GM12873 (cell line): Measurements from ENCODE around the gene NSUN7.

Experiments used
- CTCF ChIP-seq: IDR thresholded peaks from 2 replicates; pipeline ENCODE4 v1.5.1; 2012; ENCODE audit warnings: low read depth, mild to moderate bottlenecking, moderate library complexity, low read length, control low read depth; ENCODE audit not compliant: insufficient read depth; ENCODE audit errors: missing control alignments

The NSUN7 gene

GRCh38 chr4:40840985-40841571 lies 91.3 kb downstream of the NSUN7 start:
- peak; percentile 92 for TF ChIP-seq CTCF

GRCh38 chr4:40842318-40842717 lies 92.6 kb downstream of the NSUN7 start:
- TF ChIP-seq CTCF = no peak

- TF ChIP-seq CTCF = no peak
Observed at GRCh38 chr4:40842725-40843423, 93.1 kb downstream of the NSUN7 start.

- TF ChIP-seq CTCF = peak; percentile 72
Observed at GRCh38 chr4:40843696-40844095, 93.9 kb downstream of the NSUN7 start.

- no peak for TF ChIP-seq CTCF
Observed at GRCh38 chr4:40844261-40844660, 94.5 kb downstream of the NSUN7 start.

DNA sequence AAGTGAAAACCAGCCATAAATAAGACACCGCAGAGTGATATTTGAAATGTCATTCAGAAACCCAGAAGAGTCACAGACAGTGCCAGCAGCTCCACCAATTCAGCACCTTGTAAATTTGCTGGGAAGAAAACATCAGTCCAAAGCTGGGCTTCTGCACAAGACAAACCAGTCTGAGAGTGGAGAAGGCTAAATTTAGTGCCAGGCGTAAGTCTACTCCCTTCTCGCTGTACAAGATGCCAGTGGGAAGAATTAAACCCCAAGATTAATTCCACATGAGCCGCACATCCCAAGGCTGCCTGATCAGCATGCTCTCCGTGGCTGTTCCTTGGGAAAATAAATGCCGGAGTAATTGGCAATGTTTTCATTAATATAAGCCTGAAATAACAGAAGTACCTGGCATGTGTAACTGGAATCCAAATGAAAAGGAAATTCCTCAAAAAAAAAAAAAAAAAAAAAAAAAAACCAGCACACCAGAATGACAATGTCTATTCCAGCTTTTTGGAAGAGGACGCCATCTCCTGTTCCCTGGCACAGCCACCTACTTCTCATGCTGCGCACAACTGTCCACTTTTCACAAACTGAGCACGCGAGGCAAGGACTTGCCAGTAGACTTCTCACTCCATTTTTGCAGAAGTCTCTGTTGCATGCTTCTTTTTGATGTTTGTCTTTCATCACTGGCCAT lies 95.5 kb downstream of the NSUN7 start:
- TF ChIP-seq CTCF = no peak

GRCh38 chr4:40846532-40846931 lies 96.8 kb downstream of the NSUN7 start:
- TF ChIP-seq CTCF = no peak
